HepG2 (cell line): ENCODE results near the gene MSMB. TPM values are rescaled to one million over a fixed set of nuclear protein-coding genes. Genes with fewer than 3 reads are reported as not detected.
A peak's percentile ranks its signal among the peaks of the same experiment; 100 is the strongest.

Experiments
- ARID5B ChIP-seq: IDR thresholded peaks from 2 replicates; pipeline ENCODE4 v1.4.0; 2020; ENCODE audit warnings: mild to moderate bottlenecking, missing genetic modification reagents
- ATM ChIP-seq: fragments of 450-650 bp; IDR thresholded peaks from 2 replicates; pipeline ENCODE4 v1.7.1; 2017; ENCODE audit warnings: mild to moderate bottlenecking, borderline replicate concordance
- BORCS8-MEF2B ChIP-seq: sonication (generic); formaldehyde crosslinking; IDR thresholded peaks from 2 replicates; pipeline ENCODE4 v1.8.0; 2022; ENCODE audit warnings: mild to moderate bottlenecking, missing genetic modification reagents
- ETV5 ChIP-seq: IDR thresholded peaks from 2 replicates; pipeline ENCODE4 v1.6.1; 2018; ENCODE audit warnings: missing biosample characterization, missing genetic modification reagents, inconsistent platforms, borderline replicate concordance
- GFI1 ChIP-seq: sonication (generic); formaldehyde crosslinking; IDR thresholded peaks from 2 replicates; pipeline ENCODE4 v1.5.0; 2020; ENCODE audit warnings: missing genetic modification reagents, mild to moderate bottlenecking, borderline replicate concordance
- KLF16 ChIP-seq, 2 experiments: sonication (generic) in 1 of 2; formaldehyde crosslinking in 1 of 2; IDR thresholded peaks; 2 replicates each; pipeline versions ENCODE4 v1.6.1 to v1.8.0; 2016 to 2023; ENCODE audit warnings: missing genetic modification reagents in 2 of 2, missing compliant biosample characterization in 1 of 2
- NAIF1 ChIP-seq: sonication (generic); formaldehyde crosslinking; IDR thresholded peaks from 2 replicates; pipeline ENCODE4 v1.5.0; 2020; ENCODE audit warnings: mild to moderate bottlenecking, missing genetic modification reagents, borderline replicate concordance
- SAP130 ChIP-seq: IDR thresholded peaks from 2 replicates; pipeline ENCODE4 v1.6.1; 2016; ENCODE audit warnings: low read depth
- SIX1 ChIP-seq: sonication (generic); formaldehyde crosslinking; IDR thresholded peaks from 2 replicates; pipeline ENCODE4 v1.4.0; 2020; ENCODE audit warnings: missing genetic modification reagents, borderline replicate concordance
- TBX3 ChIP-seq: fragments of 450-650 bp; IDR thresholded peaks from 2 replicates; pipeline ENCODE4 v1.6.1; 2017; ENCODE audit warnings: antibody characterized with exemption, mild to moderate bottlenecking, inconsistent platforms, borderline replicate concordance
- ZBTB42 ChIP-seq: sonication (generic); formaldehyde crosslinking; IDR thresholded peaks from 2 replicates; pipeline ENCODE4 v1.5.0; 2020; ENCODE audit warnings: mild to moderate bottlenecking, missing genetic modification reagents
- ZNF160 ChIP-seq: sonication (generic); formaldehyde crosslinking; IDR thresholded peaks from 2 replicates; pipeline ENCODE4 v1.8.0; 2022; ENCODE audit warnings: mild to moderate bottlenecking, inconsistent platforms, missing genetic modification reagents
- ZNF33A ChIP-seq: sonication (generic); formaldehyde crosslinking; IDR thresholded peaks from 2 replicates; pipeline ENCODE4 v1.5.1; 2020; ENCODE audit warnings: missing genetic modification reagents, mild to moderate bottlenecking, moderate library complexity, borderline replicate concordance
- ZNF44 ChIP-seq: sonication (generic); formaldehyde crosslinking; IDR thresholded peaks from 2 replicates; pipeline ENCODE4 v1.5.1; 2020; ENCODE audit warnings: mild to moderate bottlenecking, missing genetic modification reagents
- ZNF83 ChIP-seq: sonication (generic); formaldehyde crosslinking; IDR thresholded peaks from 2 replicates; pipeline ENCODE4 v1.4.0; 2020; ENCODE audit warnings: missing genetic modification reagents, mild to moderate bottlenecking, borderline replicate concordance
- polyA plus RNA-seq, 8 experiments: library from polyadenylated mRNA; depleted of rRNA in 3 of 8; stranded (reverse) in 7 of 8; unstranded in 1 of 8; fragments of >200 nt; fragmentation: Illumina TruSeq in 4 of 8; extraction: Trizol in 4 of 8; gene quantifications; 2 replicates each; pipeline versions ENCODE4 v1.2.1 to v1.2.3, GENCODE V29; 2011 to 2016; ENCODE audit warnings: low read depth in 4 of 8, missing spikeins in 1 of 8, mixed read lengths in 1 of 8; ENCODE audit not compliant: insufficient read depth in 1 of 8
- total RNA-seq, 5 experiments: library from RNA; depleted of rRNA; stranded (reverse); fragments of >200 nt; fragmentation: Illumina TruSeq; extraction: Trizol; gene quantifications; 2 replicates each; pipeline ENCODE4 v1.2.3, GENCODE V29; 2016; ENCODE audit warnings: low read depth in 1 of 5
- TF ChIP-seq, protein P1 (sequence below): sonication (generic); formaldehyde crosslinking; IDR thresholded peaks from 2 replicates; pipeline ENCODE4 v1.4.0; 2020; ENCODE audit warnings: missing genetic modification reagents
- TF ChIP-seq, protein P2 (sequence below): sonication (generic); formaldehyde crosslinking; IDR thresholded peaks from 2 replicates; pipeline ENCODE4 v1.8.1; 2023; ENCODE audit warnings: missing genetic modification reagents, inconsistent platforms, borderline replicate concordance
- TF ChIP-seq, protein P3 (sequence below): IDR thresholded peaks from 2 replicates; pipeline ENCODE4 v1.6.1; 2016; ENCODE audit warnings: missing compliant biosample characterization, missing genetic modification reagents, borderline replicate concordance

Gene MSMB
- total and polyA plus RNA-seq, 2 of the 13 experiments (the other 11 are each of a cell fraction or from before 2014, with no cell fraction given), result 0.84 TPM; not detected in 1

DNA sequence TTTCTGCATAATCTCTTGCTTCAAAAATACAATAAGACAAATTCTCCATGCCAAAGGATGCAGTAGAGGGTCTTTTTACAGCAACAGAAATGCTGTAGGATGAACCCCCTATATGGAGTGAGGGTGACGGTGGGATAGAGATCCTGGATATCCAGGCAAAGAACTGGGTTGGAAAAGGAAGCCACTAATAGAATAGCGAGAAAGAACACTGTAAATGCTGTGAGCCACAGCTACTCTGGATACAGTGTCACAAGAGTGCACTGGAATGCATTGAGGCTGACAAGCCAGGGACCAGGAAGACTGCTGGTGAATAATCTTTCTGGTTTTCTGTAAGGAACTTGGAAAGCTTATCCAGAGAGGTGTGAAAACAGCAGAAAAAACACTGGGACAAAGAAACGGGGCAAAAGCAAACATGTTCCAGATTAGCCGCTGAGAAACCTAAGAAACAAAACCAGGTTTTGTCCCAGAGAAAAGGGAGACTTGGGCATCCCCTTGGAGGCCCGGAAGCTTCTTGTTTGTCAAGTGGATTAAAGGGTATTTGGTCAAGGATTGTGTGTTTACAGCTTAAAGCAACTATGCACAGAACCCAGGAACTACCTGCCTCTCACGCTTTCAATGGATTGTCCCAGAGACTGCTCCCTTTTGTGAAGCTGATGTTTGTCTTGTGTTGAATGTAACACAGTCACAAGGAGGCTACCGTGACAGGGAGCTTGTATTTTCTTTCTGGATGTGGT is 6.2 kb upstream of the MSMB start (continued):
- TF ChIP-seq ARID5B (CRISPR knock-in tag), result peak; percentile 99
- 0 out of 2 replicates have a peak, but pooled peaks have one; percentile 29 for TF ChIP-seq ZNF44 (CRISPR knock-in tag)
- TF ChIP-seq ZNF83 (CRISPR knock-in tag), result no peak
- TF ChIP-seq ZBTB42 (CRISPR knock-in tag), result no peak
- 0 out of 2 replicates have a peak, but pooled peaks have one; percentile 22 for TF ChIP-seq BORCS8-MEF2B (CRISPR knock-in tag)
- peak; percentile 78 for TF ChIP-seq SAP130 (CRISPR knock-in tag)
- peak; percentile 82; the same call in 1 of the 2 replicates for TF ChIP-seq TBX3
- TF ChIP-seq SIX1 (CRISPR knock-in tag), result peak; percentile 83
- TF ChIP-seq GFI1 (CRISPR knock-in tag), result peak; percentile 90
- peak; percentile 68; the same call in 1 of the 2 replicates for TF ChIP-seq NAIF1 (CRISPR knock-in tag)
- peak; percentile 64; the same call in 1 of the 2 replicates for TF ChIP-seq ZNF160 (CRISPR knock-in tag)
- peak in 1 of 2 experiments; percentile 72; a peak in 2 of 4 replicates for TF ChIP-seq KLF16 (CRISPR knock-in tag; IDR thresholded peaks at IDR 0.05)
- peak; percentile 47; the same call in 1 of the 2 replicates for TF ChIP-seq ZNF33A (CRISPR knock-in tag)
- TF ChIP-seq, protein P1, sequence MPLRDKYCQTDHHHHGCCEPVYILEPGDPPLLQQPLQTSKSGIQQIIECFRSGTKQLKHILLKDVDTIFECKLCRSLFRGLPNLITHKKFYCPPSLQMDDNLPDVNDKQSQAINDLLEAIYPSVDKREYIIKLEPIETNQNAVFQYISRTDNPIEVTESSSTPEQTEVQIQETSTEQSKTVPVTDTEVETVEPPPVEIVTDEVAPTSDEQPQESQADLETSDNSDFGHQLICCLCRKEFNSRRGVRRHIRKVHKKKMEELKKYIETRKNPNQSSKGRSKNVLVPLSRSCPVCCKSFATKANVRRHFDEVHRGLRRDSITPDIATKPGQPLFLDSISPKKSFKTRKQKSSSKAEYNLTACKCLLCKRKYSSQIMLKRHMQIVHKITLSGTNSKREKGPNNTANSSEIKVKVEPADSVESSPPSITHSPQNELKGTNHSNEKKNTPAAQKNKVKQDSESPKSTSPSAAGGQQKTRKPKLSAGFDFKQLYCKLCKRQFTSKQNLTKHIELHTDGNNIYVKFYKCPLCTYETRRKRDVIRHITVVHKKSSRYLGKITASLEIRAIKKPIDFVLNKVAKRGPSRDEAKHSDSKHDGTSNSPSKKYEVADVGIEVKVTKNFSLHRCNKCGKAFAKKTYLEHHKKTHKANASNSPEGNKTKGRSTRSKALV, result 0 out of 2 replicates have a peak, but pooled peaks have one; percentile 34
- TF ChIP-seq ETV5 (CRISPR knock-in tag), result peak; percentile 100
- TF ChIP-seq, protein P2, sequence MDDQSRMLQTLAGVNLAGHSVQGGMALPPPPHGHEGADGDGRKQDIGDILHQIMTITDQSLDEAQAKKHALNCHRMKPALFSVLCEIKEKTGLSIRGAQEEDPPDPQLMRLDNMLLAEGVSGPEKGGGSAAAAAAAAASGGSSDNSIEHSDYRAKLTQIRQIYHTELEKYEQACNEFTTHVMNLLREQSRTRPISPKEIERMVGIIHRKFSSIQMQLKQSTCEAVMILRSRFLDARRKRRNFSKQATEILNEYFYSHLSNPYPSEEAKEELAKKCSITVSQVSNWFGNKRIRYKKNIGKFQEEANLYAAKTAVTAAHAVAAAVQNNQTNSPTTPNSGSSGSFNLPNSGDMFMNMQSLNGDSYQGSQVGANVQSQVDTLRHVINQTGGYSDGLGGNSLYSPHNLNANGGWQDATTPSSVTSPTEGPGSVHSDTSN (CRISPR knock-in tag), result no peak
- TF ChIP-seq ATM, result no peak
- TF ChIP-seq, protein P3, sequence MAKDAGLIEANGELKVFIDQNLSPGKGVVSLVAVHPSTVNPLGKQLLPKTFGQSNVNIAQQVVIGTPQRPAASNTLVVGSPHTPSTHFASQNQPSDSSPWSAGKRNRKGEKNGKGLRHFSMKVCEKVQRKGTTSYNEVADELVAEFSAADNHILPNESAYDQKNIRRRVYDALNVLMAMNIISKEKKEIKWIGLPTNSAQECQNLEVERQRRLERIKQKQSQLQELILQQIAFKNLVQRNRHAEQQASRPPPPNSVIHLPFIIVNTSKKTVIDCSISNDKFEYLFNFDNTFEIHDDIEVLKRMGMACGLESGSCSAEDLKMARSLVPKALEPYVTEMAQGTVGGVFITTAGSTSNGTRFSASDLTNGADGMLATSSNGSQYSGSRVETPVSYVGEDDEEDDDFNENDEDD (CRISPR knock-in tag), result peak; percentile 53; the same call in 1 of the 2 replicates
